Stimulated activated CD8-positive, alpha-beta memory T cell treated with anti-CD3 and anti-CD28 coated beads, Interleukin-2, amount 100 ng/mL, for 48 hours (primary cell): ENCODE results near the gene HOXB4.
A peak's percentile ranks its signal among the peaks of the same experiment; 100 is the strongest.

ENCODE experiments used
- DNase-seq, 2 donors: peaks; one replicate each; pipeline ENCODE4 v3.0.0-alpha.2; 2020; ENCODE audit warnings: low read depth in 2 of 2

Gene HOXB4

DNA sequence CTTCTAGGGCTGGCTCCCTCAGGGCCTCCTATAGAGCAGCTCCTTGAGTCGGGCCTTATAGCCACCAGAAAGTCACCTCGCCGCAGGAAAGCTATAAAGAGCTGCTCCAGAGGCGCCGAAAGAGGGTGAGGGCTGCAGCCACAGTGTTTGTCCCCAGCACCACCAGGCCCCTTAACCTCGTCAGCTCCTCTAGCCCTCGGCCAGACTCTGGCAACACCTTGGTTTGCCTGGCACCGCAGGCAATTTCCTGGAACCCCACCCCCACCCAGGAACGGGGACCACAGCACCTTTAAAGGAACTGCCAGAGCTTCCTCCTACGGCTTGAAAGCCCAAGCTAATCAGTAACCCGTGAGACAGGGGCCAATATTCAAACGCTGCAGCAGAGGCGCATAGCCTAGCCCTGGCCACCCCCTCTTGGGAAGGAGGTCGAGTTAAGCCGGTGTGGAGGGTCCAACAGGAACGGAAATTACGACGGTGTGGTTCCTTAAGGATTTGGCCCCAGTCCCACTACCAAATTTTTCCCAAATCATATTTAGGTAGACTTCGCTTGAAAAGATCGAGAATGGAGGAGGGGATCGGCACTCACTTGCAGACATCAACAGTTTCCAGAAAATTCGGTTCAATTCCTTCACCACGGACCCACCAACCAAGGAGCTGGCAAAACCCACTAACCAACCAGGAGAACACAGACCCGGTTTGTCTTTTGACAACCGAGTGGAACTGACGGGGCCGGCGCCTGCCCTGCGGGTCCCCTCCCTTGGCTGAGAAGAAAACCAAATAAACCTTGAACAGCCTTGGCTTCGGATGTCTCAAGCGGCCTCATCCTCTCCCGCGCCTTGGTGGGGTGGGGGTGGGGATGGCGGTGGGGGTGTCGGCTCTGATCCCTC is 23.6 kb upstream of the HOXB4 start:
- no peak for DNase-seq

DNA sequence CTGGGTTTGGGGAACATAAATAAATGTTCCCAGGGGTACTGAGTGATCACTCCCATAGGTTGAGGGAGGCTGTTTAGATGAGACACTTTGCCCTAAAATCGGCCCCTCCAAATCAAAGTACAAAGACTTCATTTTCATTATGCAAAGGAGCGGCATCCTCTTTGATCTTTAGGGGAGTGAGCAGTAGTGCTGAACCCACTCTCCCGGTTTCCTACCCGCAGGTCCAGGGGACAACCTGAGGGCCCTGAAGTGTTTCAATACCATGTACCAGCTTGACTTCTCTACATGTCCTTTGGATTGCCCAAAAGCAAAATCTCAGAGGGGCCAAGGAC is 23.0 kb upstream of the HOXB4 start:
- DNase-seq = no peak

DNA sequence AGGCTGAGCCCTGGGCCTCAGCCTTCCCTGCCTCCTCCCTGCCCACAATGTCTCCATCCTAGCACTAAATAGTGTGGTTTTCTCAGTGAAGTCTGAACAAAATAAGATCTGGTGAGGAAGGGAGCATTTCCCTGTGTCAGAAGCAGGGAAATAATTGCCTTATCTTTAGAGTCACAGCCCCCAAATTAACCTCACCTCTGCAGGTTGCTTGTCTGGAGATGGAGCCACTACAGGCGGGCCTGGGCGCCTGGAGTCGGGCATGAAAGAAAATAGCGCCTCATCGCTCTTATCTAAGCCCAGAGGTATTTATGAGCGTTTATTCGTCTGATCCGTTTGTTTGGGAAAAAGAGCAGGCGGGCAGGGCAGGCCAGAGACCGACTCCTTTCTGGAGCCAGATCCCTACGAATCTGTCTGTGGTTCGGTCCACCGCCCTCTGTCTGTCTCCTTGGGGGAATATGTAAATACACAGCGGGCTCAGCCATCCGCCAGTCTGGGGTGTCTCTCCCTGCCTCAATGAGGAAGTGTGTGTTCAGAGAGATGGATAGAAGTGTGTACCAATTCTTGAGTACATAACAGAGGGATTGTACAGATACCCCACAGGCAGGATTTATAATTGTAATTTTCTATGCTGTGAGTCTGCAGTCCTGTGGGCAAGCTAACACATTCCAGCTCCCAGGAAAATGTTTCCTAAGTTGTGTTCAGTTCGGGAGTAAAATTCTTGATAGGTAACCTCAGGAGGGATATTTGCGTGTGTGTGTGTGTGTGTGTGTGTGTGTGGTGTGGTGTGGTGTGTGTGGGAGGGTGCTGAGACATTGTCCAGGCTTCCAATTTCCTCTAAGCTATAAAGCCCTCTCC is 22.3 kb upstream of the HOXB4 start:
- DNase-seq = no peak

DNA sequence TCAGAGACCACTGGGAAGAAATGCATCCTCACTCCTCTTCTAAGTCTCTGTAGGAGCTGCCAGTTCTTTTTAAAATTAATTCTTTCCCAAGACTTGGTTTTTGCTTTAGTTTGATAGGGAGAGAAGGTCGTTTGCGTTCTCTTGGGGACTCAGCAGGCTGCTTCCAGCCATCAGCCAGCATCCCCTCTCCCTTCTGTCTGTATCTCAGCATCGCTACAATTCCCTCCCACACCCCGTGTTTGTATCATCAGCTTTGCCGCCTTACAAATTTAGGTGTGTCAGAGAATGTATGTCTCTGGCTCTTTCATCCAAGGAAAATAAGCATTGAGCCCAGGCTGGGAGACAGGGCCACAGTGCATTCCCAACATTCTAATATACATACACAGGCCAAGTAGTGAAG is 21.2 kb upstream of the HOXB4 start:
- DNase-seq = no peak

DNA sequence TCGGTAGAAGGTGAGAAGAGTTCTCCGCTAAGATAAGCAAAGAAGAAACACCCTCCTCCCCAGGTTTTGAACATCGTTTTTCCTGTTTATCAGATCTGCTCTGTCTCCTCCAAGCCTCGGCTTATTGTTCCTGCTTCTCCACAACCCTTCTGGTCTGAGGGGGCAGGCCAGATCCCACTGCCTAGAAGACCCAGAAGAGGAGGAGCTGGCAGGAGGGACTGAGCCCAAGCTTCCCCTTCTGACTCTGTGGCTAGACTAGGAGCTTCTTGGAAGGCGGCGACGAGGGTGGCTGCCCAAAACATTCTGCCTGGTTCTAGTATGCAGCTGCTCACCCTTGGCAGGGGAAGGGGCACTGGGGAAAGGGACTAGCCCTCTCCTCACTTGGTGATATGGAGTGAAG is 20.6 kb upstream of the HOXB4 start:
- no peak for DNase-seq

DNA sequence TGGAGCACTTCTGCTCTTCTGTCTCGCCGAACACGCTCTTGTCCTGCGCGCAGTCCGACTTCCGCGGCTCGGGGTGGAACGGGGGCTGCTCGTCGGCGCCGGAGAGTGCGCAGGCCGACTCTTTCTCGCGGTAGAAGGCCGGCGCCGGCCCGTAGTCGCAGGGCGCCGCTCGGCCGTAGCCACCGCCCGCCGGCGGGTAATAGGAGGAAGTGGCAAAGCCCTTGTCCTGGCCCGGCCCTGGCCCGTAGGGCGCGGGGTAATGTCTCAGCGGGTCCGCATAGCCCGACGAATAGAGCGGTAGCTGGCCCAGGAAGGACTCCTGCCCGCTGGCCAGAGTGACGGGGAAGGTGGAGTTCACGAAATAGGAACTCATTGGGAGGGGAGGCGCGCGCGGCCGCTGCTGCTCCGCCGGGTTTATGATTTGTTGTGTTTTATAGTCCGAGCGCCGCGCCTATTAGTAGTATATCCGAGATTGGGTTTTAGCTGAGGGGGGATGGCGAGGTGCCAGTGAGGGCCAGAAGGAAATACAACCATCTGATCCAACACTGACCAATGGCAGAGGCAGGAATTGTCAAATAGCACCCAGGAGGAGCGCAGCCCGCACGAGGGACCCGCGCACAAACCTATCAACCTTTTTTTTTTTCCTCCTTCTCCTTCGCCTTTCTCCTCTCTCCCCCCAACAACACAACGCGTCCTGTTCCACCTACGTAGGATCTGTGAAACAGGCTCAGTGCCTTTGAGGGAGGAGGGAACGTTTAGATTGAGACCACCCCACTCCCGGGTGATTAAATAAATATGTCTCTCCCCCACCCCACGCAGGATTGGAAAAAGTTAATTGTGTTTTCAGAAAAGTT is 19.9 kb upstream of the HOXB4 start:
- no peak for DNase-seq

DNA sequence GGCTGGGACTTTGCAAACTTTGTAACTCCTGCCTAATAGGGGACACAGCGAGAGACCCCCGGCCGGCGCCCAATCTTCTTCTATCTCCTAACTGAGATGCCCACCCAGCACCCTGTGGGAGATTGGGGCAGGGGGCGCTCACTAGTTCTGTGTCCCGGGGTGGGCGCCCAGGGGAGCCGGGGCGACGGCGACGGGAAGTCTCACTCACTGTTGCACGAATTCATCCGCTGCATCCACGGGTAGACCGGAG is 19.3 kb upstream of the HOXB4 start:
- no peak for DNase-seq

DNA sequence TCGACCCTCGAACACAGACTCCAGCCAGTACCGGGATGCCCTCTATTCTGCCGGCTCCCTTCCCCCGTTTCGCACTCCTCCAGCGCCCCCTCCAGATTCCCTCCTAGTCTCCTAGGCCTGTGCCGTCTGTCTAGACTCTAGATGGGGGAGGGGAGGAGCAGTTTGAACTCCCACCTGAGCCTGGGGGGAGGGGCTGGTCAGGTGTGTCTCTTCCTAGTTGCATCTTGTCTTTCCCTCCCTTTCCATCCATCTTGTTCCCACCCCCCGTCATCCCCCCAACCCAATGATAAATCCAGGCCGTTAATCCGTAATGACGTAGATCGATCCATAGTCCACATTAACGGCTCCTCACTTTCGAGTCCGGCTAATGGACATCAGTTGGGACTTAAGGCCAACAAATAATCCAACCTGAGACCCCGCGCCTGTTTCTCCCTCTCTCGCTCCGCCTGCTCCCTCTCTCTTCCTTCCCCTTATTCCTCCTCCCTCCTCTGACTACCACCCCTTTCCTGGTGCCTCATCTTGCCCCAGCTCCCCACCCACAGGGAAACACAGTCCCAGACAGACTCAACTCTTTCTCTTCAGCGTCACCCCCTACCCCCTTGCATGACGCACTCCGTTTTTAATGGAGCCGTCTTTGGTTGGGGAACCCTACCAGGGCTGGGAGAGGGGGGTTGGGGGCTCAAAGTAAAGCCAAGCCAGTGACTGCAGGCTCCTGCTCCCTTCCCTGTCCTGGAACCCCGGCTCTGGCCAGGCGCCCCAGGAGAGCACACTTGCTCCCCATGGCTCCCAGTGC is 18.8 kb upstream of the HOXB4 start:
- DNase-seq = no peak

DNA sequence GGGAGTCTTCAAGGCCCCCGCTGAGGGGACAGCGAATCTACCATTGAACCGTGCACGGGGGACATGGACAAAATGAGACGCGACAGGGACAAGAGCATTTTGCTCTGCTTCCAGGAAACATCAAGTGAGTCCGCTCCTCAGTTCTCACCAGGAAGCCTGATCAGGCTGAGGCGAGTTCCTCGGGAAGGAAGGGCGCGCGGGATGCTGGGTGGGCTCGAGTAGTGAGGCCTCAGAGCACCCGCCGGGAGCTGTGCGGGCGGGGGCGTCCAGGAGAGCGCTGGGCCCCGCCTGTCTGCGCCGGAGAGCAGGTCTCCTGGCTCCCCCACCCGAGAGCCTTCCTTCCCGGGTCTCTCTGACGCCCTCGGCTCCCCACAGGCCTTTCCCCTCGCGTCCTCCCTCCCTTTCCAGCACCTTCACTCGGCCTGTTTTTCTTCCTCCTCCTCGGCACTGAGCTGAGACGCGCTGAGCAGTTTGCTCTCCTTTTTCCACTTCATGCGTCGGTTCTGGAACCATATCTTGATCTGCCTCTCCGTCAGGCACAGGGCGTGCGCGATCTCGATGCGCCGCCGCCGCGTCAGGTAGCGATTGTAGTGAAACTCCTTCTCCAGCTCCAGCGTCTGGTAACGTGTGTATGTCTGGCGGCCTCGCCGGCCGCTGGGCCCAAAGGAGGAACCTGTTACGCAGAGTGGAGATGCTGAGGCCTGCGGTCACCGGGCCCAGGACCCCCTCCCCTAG is 18.0 kb upstream of the HOXB4 start:
- DNase-seq = no peak

DNA sequence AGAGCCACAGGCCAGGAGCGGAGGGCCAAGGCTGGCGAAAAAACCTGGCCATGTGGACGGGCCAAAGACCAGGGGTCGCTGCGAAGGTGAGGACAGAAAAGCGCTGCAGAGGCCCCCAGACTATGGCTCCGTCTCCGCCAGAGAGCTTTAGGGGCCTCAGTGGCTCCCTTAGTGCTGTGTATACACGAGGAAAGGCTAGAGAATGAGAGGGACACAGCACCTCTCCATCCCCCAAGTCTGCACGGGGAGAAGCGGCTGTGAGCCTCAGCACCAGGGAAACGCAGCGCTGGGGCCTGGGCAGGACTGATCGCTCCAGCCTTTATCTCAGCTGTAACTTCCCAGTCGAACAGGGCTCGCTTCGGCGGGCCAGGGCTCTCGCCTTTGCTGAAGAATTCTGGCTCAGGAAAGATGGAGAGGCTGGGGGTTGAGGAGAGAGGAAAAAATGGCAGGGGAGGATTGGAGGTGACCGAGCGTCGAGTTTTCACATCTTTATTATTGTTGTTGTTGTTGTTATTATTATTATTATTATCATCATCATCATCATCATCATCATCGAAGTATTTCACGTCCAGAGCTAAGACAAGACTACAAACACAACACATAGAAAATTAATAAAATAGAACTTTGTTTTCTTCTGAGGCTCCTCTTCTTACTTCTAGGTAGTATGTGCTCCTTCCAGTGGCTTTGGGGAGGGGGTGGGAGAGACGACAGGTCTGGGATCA is 17.3 kb upstream of the HOXB4 start:
- DNase-seq = no peak

DNA sequence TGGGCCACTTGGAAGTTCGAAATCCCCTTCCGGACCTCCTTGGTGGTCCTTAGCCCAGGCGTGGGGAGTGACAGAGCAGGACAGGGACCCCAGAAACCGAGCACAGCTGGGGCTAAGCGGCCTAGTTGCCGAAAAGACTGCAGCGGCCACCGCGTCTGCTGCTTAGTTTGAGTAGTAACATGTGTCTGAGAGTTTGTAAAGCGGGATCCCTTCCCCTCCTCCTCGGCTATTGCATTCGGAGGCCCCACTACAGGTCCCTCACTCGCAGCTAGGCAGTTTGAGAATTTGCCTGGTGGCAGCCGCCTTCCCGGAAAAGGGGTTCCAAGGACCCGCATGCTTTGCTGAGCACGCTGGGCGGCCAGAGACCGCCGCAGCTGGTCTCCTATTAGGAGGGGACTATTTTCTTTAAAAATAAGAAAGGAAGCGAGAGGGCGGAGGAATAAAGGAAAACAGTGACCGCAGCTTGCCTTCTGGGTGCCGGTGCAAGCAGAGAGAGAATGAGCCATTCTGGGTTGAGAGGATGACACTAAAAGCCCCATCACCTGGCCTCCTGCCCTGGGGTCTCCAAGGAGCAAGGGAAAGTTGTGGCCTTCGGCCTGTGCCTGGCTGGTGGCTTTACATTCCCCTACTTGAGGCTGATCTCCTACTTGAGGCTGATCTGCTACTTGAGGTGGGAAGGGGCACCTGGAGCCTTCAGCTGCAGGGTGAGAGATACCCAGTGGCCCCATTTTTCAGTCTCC is 16.6 kb upstream of the HOXB4 start:
- DNase-seq = no peak

DNA sequence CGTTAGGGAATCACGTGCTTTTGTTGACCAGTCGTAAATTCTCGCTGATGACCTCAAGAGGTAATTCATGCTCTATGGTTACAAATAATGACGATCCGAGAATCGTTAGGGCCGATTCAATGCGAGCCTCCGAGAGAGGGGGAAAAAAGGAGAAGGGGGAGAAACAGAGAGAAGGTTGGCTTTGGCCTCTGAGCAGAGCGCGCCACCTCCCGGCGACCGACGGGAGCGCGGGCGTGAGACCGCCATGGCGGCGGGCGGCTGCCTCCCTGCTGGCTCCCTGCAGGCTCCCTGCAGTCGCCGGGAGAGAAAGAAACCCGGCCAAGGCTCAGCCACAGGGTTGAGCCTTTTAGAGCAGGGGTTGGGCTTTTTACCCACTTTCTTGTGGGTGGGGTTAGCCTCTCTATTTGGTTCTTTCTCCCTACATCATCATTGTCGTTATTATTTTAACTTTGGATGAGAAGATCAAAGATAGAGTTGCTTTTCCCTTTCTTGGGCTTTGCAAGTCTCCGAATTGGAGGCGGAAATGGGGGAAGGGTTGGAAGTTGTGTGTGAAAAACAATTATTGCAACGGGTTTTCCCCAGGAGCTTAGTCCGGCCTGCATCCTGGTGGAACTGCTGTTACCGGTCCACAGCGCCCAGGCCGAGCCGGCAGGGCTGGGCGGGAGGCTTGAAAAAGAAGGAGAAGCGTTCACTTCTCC is 15.8 kb upstream of the HOXB4 start:
- peak; percentile 74 to 80 for DNase-seq

DNA sequence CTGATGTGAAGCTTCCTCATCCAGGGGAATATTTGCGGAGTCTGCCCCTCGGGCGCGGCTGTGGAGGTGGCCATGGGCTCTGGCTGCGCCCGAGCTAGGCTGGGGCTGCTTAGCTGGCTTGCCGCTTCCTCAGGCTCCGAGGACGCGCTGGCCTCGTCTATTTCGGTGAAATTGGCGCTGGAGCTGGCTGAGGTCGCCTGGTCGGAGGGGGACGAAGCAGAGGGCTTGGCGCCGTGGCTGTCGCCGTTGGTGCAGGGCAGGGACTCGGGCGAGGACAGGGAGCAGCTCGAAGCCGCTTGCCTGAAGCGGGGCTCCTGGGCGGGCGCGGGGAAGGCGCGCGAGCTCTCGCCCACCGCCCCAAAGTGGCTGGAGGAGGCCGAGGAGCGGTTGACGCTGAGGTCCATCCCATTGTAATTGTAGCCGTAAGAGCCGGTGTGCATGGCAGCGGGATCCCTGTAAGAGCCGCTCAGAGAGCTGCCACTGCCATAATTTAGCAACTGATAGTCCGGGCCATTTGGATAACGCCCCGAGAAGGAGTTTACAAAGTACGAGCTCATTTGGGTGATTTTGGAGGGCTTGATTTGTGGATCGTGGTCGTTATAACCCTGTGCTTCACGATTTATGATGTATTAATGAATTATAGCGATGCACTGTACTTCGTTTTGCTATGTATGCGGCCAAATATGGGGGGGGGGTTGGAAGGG is 15.1 kb upstream of the HOXB4 start, which contains the start of gene HOXB5:
HOXB5 (minus strand) TSS at position 654 of the 704 bp plus-strand sequence; CDS start at position 557, 97 bp downstream.
- no peak for DNase-seq

DNA sequence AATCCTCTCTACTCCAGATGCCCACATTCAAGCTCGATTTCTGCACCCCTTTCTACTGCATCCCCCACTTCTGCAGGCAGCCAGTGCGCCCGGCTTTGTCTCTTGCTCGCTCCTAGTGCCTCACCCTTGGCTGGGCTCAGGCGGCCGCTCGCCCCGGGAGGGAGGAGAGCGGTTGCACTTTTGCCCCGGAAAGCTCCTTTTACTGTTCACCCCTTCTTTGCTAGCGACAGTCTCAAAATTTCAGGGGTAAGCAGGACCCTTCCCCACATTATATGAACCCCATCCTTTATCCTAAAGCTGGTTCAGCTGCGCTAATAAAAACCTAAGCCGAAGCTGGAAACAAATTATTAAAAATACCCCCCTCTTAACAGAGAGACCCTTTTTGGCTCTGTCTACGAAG is 14.4 kb upstream of the HOXB4 start:
- no peak for DNase-seq

DNA sequence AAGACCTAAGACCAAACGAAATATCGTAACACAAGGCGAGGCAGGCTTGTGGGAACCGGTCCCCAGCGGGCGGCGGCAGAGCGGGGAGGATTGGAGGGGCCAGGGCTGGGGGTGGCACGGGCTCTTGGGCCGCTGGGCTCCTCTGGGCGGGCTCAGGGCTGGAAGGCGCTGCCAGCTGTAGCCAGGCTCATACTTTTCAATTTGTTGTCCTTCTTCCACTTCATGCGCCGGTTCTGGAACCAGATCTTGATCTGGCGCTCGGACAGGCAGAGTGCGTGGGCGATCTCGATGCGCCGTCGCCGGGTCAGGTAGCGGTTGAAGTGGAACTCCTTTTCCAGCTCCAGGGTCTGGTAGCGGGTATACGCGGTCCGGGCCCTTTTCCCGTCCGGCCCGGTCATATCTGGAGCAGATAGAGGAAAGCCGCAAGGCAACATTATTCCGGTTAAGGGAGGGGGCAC is 13.9 kb upstream of the HOXB4 start:
- no peak for DNase-seq

DNA sequence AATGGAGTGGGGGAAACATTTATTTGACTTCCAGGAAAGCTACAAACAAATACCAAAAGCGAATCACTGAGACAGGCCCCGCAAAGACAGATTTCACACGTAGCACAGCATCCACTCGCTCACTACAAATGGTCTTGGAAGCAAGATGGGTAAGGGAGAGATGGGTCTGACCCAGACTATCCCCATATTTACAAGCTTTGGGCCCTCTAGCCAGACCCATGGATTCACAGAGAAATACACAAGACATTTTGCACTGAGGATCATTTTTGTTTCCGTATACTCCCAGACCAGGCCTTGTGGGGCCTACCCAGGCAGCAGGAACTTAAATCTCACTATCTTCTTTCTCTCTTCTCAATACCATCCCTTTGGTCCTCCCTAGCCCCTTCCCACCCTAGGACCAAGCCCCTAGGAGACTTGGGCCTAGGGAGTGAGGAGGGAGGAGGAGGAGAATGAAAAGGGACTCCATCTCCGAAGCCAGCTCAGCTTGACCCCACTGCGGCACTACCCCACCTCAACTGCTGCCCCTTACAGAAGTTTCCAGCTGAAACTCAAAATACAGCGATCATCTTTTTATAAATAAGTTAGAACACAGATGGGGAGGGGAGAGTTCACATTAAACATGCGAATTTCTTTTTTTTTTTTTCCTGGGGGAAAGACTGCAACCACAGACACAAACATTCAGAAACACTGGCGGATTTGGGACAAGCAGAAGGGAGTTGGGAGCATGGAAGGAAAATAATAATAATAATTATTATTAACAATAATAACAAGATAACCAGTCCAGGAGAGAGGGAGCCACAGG is 13.3 kb upstream of the HOXB4 start:
- DNase-seq = no peak

DNA sequence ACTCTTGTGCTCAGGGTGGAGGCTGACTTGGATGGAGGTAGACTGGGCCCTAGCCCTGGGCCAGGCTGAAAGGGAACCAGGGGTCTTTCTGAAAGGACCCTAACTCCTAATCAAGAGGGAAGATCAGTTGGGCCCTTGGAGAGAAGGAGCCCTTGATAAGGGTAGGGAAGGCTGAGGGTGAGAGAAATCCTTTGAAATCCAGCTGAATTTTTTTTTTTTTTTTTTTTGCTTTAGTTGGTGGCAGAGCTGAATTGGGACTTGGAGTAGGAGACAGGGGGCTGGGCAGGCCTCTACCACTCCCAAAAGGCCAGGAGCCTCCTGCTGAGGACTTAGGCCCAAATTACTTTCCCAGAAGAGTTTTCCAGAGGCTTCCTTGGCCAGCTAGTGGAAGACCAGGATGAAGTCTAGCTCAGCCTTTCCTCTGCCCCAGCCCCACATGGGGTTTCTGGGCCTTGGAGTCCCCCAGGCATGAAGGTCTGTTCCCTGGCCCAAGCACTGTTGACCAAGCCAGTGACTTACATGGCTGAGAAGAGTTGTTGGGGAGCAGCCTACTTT is 12.5 kb upstream of the HOXB4 start:
- no peak for DNase-seq
